ENCODE results near the gene YWHAB.
"Not testable (repeated sequence)": the region's sequence is repeated elsewhere in the genome, so short reads cannot be mapped to it uniquely, and the experiment has no call there.

YWHAB gene

DNA sequence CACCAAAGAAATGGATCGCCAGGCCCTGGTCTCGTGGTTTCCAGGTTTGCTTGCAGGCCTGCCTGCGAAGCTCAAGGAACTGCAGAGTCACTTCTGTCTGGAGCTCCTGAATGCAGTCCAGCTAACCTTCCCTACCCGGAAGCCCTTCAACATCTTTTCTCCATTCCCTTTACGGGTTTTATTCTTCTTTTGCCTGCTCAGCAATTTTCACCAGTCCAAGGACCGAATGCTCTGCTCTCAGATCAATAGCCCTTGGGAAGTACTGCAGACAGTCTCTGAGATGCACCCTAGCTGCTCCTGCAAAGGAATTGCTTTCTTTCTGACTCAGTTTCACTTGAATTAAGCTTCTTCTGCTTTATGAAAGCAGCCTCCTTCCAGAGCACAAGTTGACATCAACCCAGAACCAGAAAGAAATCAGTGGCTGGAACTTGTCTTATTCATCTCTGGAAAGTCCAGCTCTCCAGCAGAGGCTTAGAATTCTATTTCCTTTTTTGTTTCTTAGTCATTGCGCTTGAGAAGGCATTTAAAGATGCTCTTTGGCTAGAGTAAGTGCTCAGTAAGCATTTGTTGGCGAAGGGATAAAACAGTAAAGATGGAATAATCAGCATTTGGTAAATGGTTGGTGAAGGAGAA, 18.7 kb upstream of the YWHAB start:
- DNase-seq (ENCODE audit: low read depth in 2 of 2): no peak

DNA sequence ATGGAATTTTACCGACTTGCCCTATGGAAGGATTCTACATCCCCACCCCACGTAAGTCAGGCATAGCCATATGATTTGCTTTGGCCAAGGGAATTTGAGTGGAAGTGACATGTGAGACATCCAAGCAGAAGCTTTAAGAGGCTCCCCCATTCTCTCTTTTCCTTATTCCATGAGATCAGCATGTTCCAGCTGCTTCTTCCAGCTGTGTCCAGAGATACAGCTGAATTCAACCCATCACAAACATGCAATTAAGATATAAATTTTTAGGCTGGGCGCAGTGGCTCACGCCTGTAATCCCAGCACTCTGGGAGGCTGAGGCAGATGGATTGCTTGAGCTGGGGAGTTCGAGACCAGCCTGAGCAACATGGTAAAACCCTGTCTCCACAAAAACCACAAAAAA, 16.0 kb upstream of the YWHAB start:
- DNase-seq (ENCODE audit: low read depth in 2 of 2): no peak

DNA sequence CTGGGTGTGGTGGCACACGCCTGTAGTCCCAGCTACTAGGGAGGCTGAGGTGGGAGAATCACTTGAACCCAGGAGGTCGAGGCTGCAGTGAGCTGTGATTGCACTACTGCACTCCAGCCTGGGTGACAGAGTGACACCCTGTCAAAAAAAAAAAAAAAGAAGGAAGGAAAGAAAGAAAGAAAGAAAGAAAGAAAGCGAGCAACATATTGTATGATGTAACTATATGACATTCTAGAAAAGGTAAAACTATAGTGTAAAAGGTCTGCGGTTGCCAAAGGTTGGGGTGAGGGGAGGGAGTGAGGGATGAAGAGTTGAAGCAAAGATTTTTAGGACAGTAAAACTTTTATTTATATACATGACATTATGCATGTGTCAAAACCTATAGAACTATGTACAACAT, 3.1 kb upstream of the YWHAB start:
- DNase-seq (ENCODE audit: low read depth in 2 of 2): not testable (repeated sequence)

DNA sequence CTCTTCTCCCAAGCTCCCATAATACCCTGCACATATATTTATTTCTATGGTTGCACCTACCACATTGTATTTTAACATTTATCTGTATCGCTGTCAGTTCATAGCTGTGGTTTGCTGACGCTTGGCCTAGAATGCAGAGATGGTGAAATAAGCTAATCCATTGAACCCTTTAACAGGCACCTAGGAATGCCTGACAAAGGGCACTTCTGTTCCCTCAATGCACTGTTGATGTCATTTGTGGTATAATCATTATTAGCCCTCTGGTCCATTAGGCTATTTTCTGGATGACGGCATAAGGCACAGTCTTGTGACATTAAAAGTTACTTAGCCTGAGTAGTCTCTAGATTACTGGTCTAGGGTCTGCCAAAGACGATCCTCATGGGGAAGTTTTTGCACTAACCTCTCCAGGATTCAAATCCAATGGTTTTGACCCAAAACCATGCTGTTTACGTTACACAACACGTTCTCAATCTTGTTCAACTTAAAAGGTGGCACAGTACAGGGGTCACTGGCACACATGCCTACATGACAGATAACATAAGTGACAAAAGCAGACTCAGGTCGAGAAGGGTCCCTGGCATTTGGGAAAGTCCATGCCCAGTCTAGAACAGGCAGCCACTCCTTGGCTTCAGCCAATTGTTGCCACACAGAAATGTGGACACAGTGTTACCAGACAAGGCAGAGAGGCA, 2.1 kb upstream of the YWHAB start:
- DNase-seq (ENCODE audit: low read depth in 2 of 2): no peak

DNA sequence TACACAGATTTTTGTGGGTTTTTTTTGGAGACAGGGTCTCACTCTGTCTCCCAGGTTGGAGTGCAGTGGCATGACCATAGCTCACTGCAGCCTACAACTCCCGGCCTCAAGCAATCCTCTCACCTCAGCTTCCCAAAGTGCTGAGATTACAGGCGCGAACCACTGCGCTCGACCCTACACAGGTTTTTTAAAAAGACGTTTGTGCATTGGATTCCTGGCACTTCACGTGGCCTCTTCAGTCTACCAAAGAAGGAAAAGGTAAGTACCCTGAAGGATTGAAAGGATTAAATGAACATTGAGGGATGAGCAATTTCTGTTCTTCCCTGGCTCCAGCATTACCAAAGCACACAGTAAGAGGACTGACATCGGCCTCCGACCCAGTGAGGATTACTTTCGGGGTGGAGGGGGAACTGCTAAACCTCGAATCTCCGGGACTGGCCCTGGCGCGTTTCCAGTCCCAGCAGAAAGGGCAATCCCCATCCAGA, 556 bp upstream of the YWHAB start:
- no peak for DNase-seq (ENCODE audit: low read depth in 2 of 2)

DNA sequence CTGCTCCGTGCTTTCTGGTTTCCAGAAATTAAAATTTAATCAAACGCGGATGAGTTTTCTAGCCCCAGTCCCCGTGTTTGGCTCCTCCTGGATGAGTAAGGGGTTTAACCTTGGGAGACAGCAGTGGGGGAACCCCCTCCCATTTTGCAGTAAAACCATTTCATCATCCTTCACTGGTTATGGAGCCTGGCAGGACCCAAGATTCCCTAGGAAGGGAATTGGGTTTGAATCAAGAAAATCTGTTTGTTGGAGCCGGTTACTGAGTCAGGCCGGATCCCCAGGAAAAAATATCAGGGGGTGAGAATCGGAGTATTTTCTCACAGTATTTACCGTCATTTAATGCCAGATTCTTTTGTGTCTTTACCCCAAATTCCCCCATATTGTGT, 754 bp downstream of the YWHAB start:
- DNase-seq (ENCODE audit: low read depth in 2 of 2): no peak

DNA sequence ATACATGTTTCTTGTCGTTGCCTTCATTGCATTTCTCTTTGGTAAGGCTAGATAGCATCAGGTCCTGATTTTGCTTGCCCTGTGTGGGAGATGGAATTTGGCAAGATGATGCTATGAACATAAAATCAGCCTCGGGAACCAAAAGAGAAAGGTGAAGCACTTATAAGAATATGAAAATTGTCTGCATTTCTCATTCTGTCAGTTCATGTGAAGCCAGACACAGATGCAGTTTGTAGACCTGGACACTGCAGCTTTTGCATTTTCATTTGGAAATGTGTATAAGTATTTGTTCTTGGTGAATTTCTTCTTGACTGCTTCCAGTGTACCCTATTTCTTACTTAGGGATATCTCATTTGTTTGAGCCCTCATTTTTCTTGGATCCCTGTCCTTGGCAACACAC, 1.3 kb downstream of the YWHAB start:
- no peak for DNase-seq (ENCODE audit: low read depth in 2 of 2)

DNA sequence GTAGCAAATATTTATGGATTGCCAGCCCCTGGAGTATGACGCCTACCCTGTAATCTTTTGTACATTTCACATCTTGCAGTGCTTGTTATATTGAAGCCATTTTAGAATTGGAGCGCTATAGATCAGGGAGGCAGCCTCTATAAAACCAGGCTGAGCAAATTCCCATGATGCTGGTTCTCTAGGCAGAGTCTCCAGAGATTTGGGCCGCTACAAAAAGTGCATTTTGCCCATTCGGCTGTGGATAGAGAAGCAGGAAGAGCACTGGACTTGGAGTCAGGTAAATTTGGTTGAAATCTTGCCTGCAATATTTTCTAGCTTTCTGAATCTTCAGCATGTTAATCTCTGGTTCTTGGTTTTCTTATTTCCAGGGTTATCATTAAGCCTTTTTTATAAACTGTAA, 2.0 kb downstream of the YWHAB start:
- DNase-seq (ENCODE audit: low read depth in 2 of 2): no peak

DNA sequence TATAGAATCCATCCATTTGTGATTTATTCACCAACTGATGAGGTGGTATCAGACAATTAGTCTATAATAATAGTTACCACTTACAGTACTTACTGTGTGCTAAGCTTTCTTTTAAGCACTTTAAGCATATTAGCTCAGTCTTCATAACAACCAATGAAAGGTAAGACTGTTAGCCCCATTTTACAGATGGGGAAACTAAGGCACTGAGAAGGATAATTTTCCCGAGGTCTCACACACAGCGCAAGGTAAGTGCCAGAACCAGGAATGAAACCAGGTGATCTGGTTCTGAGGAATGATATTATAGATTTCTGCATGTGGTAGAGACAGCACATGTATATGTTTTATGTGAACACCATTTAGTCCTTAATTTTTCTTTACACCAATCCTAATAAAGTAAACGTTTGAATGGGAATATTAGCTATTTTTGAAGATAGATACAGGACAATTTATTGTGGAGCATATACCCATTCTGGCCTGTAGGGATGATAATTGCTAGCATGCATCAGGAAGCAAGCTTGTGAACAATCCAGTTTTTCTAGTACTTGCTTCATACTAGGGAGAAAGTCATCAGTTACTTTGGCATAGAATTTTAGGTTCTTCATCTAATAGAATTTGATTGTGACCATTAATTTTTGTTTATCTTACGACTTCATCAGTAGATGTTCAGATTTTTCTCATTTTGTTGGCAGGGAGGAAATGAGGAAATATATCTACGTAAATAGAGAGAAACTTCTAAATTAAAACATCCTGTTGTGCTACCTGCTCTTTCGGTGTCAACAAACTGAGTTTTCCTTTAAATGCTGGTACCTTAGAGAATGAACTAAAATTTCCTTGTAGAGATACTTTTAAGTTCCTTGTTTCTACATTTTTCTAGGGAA, 3.0 kb downstream of the YWHAB start:
- no peak for DNase-seq (ENCODE audit: low read depth in 2 of 2)

DNA sequence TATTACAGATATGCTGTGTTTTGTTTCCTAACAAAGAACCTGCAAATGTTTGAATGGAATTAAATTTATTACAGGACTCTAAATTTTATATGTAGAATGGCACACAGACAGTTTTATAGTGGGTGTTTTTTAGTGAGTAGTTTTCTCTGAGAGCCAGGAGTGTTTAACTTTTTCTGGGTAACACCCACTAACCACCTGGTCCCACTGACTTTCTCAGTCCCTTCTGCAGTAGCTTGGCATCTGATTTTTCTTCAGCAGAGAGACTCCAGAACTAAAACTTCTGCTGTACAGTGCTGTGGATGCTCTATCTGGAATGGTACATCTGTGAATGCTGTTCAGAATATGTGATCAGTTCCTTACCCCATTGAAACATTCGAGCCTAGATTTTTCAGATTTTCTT, 6.3 kb downstream of the YWHAB start:
- no peak for DNase-seq (ENCODE audit: low read depth in 2 of 2)

DNA sequence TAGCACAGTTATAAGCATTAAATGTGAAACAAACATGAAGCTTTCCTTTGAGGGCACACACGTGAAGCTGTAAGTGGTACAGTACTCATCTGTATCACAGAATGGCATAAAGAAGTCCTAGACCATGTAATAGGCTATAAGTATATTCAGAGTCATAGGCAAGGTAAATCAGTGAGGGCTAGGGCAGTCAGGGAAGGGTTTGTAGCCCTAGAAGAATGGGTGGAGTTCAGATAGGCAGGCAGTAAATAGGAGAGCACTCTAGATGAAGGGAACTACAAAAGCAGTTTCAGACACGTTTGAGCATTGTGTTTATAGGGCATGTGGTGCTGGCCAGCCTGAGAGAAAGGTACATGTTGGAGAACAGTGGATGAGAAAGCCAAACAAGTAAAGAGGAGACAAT, 9.5 kb downstream of the YWHAB start:
- DNase-seq (ENCODE audit: low read depth in 2 of 2): no peak

DNA sequence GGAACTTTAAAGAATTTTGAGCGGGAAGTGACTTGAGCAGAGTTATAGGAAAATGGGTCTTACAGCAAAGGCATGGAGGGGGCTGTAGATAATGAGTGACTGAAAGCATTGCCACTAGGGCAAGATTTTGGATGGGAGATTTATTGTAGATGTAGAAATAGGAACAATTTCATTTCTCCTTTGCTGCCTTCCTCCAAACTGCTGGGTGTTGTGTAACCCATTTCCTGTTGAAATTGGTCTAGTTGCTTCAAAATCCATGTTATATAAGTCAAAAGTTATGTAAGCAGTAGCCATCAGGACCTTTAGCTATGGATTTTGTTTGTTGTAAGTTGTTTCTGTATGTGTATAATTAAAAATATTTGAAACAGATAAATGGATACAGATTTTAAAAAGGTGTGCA, 11.1 kb downstream of the YWHAB start:
- DNase-seq (ENCODE audit: low read depth in 2 of 2): no peak

DNA sequence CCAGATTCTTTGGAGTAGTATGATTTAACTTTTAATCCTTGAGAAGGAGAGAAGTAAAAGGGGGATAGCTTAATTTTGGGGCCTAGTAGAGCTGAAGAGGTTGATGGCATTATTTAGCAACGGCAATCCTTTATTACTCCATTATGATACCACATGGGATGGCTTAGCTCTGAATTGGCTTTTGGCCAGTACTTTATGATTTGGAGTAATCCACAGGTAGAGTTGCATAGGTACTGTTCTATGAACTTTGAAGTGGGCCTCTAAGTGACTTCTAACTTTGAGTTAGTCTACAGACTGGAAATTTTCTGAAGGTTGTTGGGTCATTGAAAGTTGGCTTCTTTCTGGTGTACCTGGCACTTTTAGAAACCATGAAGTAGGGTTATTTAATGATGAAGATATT, 11.6 kb downstream of the YWHAB start:
- DNase-seq (ENCODE audit: low read depth in 2 of 2): no peak

DNA sequence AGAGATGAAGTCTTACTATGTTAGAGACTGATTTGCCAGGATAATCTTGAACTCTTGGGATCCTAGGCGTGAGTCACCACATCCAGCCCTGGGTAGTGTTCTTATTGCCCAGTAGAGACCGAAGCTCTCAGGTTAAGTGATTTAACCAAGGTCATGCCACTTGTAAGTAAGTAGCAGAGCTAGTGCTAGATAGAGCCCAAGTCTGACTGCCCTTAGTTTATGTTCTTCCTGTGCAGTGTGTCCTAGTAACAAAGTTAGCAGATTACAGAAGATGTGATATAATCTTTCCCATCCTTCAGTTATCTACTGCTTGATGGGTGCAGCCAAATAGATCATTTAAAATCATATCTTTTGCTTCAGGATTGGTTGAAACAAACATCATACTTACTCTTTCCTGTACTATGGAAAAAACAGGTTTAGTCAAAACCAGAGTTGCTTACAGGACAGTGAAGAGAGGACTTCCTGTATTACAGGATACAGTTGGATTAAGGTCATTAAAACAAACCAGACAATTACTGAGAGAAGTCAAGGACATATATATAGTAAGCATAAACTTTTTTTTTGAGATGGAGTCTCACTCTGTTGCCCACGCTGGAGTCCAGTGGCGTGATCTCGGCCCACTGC, 14.8 kb downstream of the YWHAB start:
- DNase-seq (ENCODE audit: low read depth in 2 of 2): no peak

DNA sequence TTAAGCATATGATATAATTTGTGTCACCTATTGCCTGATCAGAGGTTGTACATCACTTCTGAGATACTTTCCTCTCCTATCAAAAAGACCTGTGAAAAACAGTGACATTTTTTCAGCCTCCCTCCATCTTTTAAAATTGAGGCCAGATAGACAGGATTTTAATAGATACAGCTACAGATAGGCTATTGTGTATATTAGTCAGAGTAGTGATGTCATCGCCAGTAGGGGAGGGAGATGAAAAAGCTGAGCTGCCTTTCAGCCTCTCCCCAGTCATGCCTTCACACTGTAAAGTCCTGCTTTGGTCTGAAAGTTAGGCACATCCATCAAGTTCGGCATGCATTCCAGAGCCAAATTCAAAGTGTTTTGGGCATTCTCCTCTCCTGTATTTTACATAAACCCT, 16.5 kb downstream of the YWHAB start:
- DNase-seq (ENCODE audit: low read depth in 2 of 2): no peak

DNA sequence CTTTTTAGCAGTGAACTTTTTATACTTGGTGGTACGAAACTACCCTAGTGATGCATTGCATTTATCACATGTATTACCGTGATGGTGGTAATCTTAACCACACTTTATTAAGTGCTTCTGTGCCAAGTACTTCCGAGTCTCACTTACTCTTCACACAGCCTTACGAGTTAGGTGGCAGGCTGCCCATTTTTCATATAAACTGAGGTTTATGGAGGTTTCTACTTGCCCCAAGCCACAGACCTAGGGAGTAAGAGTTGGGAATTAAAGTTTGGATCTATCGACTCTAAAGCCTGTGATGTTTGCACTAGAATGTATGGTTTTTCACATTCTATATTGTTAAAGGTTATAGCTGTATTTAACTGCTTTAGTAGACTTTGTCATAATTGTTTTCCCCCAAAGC, 18.9 kb downstream of the YWHAB start:
- no peak for DNase-seq (ENCODE audit: low read depth in 2 of 2)

DNA sequence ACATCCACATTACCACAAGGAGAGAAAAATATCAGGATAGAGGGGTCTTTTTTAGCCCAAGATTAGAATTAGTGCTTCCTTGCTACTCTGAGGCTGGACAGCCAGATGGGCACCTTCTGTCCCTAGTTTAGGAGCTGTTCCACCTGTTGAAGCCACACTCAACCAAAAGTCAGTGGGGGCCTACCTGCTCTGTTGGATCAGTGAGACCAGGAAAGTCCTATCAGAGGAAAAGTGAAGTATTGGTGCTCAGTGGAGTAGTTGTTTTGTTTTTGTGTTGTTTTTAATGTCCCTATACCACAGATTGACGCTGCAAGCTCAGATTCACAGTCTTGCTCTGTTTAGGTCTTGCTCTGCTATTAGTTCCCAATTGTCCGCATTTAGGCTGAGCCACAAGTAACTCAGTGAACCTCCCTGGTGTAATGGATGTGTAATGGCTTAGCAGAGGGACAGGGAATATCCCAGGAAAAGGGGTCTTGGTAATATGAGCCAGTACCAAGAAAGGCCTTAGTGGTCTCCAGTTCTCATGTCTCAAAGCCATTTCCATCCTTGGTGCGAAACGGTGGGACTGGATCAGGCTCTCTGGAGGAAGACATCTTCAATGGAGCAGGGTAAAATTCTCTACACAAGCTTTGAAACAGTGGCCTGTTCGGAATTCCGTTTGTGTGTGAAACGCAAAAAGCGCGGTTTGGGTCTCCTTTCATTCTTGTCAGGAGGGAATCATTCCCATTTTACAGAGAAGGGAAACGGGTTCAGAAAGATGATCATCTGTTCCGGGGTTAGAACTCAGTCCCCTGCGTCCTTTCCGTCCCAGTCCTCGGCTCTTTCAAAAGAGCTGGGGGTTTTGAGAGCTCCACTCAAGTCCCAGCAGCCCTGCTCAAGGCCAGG, 23.7 kb downstream of the YWHAB start:
- no peak for DNase-seq (ENCODE audit: low read depth in 2 of 2)

DNA sequence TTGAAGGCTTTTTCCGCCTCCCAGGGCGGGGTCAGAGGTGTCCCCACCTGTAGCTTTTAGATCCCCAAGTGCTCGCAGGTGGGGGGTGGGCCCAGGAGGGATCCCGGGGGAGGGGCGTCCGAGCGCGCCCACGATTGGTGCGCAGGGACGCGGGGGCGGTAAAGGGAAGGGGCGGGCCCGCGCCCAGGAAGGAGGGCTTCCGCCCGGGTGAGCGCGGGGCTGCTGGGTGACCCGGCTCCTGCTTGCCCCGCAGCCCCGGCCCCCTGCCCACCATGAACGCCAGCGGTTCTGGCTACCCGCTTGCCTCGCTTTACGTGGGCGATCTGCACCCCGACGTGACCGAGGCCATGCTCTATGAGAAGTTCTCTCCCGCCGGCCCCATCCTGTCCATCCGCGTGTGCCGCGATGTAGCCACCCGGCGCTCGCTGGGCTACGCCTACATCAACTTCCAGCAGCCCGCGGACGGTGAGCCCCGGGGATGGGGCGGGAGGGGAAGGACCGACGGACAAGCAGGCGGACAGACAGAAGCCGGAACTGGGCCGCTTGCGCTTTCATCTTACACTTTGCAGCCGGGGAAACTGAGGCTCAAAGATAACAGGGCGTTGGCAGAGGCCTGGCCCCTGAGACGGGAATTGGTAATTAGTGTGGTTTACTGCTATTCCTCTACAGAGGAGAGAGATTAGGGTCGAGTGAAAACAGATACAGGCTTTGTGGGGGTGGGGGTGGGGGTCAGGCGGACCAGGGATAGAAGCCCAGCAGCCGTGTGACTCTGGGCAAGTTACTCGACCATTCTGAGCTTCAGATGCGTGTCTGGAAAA, 24.6 kb downstream of the YWHAB start, which contains the start of gene PABPC1L:
Gene PABPC1L, plus strand, starts transcription at position 189 of the 818 bp plus-strand sequence. Its CDS starts 84 bp downstream, at position 273.
- peak; percentile 60 to 76 for DNase-seq (ENCODE audit: low read depth in 2 of 2)

DNA sequence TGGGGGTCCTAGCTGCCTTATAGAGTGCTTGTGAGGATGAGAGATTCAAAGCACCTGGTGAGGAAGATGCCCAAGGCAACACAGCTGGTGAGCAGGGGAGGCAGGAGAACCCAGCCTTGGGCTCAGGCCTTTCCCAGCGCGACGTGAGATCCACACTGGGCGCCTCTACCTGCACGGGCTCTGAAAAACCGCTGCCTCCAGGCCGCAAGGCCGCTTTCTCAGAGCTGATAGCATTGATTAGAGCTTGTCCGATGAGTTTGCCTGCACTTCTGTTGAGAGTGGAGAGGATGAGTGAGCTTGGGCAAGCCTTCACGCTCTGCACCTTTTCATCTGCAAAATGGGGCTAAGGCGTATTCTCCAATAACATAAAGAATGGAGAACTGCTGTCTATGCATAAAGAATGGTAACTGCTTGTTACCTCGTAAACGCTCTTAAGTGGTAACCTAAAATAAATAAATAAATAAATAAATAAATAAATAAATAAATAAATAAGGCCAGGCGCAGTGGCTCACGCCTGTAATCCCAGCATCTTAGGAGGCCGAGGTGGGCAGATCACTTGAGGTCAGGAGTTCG, 25.3 kb downstream of the YWHAB start:
- DNase-seq (ENCODE audit: low read depth in 2 of 2): no peak

All from stimulated activated CD8-positive, alpha-beta memory T cell treated with anti-CD3 and anti-CD28 coated beads, Interleukin-7, amount 100 ng/mL, for 4 hours (primary cell).